Measurements from ENCODE around the gene LTBP1.
"Not testable (repeated sequence)": the region's sequence is repeated elsewhere in the genome, so short reads cannot be mapped to it uniquely, and the experiment has no call there.

The LTBP1 gene

GRCh38 chr2:33208400-33208799 is 261.6 kb downstream of the LTBP1 start:
- no peak for DNase-seq

- DNase-seq, result no peak
Measured at GRCh38 chr2:33209976-33210375, 263.2 kb downstream of the LTBP1 start.

- DNase-seq, result no peak
Measured at GRCh38 chr2:33210626-33211025, 263.9 kb downstream of the LTBP1 start.

DNA sequence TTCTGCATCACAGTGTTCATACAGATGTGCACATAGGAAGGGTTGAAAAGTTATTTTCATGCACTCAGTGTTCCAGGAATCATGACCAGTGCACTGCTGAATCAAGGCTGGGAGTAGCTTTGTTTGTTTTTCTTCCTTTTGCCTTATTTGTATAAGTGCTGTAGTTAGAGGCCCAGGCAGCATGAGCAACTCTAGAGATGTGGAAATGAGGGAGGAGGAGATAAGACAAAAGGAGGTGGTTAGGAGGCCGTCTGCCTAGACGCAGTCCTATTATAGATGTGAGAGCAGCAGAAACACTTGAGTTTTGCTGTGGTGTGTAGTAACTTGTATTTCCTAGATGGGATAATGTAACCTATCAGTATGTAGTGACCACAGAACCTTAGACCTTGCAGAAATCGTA is 265.4 kb downstream of the LTBP1 start:
- no peak for DNase-seq

DNA sequence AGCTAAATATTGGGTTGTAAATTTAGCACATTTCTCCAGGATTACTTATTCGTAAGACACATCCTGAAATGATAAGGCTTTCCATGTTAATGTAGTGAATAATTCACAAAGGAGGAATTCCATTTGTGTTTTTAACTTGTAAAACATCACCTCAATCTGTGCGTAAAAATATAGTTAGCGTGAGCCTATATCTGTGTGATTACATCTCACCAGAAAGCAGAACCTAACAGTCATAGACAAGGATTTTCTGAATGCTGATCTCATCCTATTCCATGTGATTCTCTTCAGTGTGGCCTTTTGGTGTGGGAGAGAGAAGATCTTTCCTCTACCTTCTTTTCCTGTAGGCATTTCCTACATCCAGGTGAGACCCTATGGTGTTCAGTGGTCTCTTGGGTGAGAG is 266.5 kb downstream of the LTBP1 start:
- DNase-seq, result no peak

GRCh38 chr2:33213648-33214047 is 266.9 kb downstream of the LTBP1 start:
- DNase-seq, result no peak

GRCh38 chr2:33214436-33214835 is 267.7 kb downstream of the LTBP1 start:
- DNase-seq, result no peak

DNA sequence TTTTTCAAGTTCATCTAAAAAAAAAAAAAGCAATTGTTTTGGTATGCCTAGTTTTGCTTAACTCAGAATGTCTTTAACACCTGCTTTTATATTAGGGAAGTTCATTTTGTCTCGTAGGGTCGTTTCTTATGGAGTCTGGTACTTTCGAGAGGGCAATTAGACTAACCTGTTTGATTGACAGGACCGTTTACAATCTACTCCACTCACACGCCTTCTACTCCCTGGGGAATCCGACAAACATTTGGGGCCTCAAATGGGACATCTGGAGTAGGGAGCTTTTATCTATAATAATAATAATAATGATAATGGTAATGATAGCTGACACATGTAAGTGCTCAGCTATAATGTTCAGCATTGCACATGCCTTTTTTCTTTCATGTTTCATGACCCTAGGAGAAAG is 268.1 kb downstream of the LTBP1 start:
- DNase-seq, result peak; percentile 67 to 88

- DNase-seq, result peak; percentile 69 to 88
Measured at GRCh38 chr2:33215299-33215698, 268.5 kb downstream of the LTBP1 start.

- no peak for DNase-seq
Measured at GRCh38 chr2:33215983-33216382, 269.2 kb downstream of the LTBP1 start.

- DNase-seq, result no peak
Measured at GRCh38 chr2:33216508-33217182, 269.9 kb downstream of the LTBP1 start.

DNA sequence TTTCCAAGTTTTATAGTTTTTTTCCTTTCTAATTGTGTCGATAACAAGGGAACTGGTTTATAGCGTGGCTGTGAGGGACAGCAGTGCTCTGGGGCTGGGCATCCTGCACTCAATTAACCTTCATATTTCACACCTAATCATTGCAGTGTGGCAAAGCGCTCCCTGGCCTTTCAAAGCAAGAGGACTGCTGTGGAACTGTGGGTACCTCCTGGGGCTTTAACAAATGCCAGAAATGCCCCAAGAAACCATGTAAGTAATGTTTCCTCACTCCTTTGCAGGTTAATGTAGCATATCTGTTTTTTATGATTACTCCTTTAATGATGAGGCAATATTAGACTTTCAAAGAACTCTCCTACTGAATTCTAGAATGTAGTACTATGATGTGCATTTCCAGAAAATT is 270.7 kb downstream of the LTBP1 start:
- no peak for DNase-seq

DNA sequence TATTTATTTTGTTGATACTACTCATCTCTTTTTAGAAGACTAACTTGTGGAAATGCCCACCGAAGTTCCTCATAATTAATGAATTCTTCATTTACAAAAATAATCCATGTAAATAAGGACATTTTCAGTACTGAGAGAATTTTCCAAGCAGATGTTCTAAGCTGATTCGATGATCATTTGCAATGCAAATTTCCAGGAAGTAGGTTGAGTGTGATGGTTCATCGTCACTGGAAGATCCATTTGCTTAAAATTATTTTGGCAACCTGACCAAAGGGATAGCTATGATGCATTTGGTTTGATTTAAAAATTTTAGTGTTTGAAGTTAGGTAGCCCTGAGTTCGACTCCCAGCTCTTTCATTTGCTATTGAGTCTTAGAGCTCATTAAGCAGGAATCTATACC is 272.4 kb downstream of the LTBP1 start:
- DNase-seq, result peak in 1 of 2 experiments; percentile 35

DNA sequence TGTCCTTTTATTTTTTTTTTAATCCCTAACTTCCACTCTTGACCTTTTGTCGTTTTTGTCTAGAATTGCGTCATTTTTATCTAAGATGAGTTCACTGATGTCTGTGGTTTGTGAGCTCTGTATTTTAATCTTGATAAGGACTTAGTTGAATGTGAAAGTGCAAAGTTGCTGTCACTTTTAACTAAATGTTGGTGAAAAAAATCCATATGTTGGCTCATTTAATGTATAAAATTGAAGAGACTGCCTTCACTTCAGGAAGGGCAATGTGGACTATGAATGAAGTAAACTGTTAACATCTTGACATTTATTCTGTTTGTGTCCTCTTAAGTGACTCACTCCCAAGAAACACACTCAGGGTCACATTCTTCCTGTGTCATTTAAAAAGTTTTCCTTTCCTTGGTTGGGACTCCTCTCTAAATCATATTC is 273.1 kb downstream of the LTBP1 start:
- DNase-seq, result no peak

DNA sequence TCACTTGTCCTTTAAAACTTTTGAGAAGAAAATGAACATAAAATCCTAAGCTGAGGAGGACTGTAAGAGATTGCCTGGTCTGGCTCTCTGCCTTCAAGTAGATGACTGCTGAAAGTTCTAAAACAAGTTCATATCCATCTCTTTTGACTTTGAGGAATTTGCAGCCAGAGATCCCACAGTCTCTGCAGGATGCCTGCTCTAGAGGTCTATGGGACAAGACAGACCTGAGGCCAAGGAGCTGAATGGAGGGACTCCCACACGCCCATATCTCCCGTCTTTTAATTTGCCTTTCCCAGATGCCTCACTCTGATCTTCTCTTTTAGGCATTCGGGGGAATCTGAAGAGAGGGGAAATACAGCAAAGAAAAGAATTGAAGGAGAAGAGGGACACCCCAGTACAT is 273.8 kb downstream of the LTBP1 start:
- no peak for DNase-seq

DNA sequence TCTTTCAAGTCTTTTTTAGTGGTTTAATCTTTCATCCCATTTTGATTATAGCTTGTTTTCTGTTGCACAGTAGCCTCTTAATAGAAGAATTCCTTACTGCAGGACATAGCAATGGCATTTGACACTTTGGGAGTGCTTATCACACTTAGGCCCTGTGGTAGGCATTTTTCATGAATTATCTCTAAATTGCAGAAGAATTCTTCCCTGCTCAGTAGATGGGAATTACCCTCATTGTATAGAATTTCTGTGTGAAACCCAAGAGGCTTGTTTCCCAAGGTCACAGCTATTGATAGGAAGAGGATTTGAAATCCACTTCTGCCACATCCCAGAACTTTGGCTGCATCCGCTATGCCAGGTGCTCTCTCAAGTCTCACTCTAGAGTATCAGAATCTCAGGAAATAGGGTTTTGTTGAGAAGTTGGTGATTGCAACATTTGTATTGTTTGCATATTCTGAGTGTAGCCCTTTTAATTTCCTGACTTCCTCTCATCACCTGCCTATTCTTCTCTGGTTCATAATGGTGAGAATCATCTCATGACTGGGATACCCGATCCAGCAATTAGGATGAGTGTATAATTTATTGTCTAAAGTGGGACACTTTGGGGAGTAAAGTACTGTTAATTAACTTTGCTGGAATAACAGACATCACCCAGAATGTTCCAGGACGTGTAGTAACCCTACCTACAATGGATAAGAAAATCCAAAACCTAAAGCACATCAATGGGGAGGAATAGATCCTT is 274.5 kb downstream of the LTBP1 start:
- no peak for DNase-seq

DNA sequence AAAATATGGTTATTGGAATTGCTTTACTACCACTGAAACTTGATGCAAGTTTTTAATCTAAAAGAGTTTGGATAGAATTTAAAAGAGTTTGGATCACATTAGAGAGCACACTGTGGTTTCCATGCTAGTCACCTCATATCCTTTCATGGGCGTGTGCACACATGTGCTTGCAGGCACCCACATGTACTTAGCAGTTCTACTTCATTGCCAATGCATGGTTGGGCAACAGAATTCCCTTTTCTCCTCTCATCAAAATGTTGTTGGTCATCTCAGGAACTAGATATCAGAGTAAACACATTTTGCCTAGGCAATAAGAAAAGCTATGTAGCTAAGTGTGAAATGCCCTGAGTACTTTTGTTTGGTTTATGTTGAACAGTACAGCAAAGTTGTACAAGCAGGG is 275.6 kb downstream of the LTBP1 start:
- DNase-seq, result no peak

- DNase-seq, result no peak
Measured at GRCh38 chr2:33223856-33224255, 277.1 kb downstream of the LTBP1 start.

- DNase-seq, result no peak
Measured at GRCh38 chr2:33225350-33225749, 278.6 kb downstream of the LTBP1 start.

DNA sequence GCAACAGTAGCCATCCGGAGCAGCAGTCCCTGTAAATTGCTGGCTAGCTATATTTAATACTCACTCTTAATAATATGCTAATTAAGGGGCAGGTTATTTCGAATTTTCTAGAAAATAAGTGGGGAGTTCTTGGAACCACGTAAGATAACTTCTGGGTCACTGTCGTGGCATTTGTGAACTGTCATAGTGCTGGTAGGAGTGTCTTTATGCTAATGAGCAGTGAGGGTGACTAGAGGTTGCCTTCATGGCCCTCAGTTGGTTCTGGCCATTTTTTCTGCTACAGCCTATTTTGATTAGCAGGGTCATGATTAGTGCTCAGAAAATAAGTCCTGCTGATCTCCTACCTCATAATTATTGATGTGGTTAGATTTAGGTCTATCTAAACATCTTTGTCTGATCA is 279.8 kb downstream of the LTBP1 start:
- no peak for DNase-seq

- no peak for DNase-seq
Measured at GRCh38 chr2:33229646-33230045, 282.9 kb downstream of the LTBP1 start.

GRCh38 chr2:33230195-33230594 is 283.4 kb downstream of the LTBP1 start:
- DNase-seq, result no peak

DNA sequence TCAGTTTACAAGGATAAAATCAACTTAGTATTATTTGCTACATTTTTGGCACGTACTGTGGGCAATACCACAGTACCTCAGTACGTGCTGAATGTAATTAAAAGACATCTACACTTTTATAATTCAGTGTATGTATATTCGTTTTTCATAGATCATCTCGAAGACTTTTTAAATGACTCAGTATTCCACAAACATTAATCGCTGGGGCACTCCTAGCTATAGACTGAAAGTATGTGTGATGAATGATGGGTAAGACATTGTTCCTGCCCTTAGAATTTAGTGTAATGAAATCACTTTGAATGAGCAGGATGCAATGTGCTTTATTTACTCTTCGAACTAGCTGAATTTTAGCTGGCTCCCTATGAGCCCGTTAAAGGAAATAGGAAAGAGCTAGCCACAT is 284.1 kb downstream of the LTBP1 start:
- DNase-seq, result no peak

GRCh38 chr2:33235559-33235958 is 288.8 kb downstream of the LTBP1 start:
- DNase-seq, result not testable (repeated sequence)

Data from NCI-H524 (cell line).